Cardiac fibroblast (primary cell): ENCODE measurements around the gene AKR1E2.

Experiments used
- DNase-seq, 2 donors: peaks; one replicate each; pipeline versions ENCODE4 v3.0.0 to v3.0.0-alpha.2; 2010; ENCODE audit warnings: low read depth in 2 of 2
- H3K4me3 ChIP-seq, 2 donors: replicated peaks in 1 of 2; 1 replicate in 1 of 2; 2 replicates in 1 of 2; pipeline ENCODE4 v1.5.1; 2011; ENCODE audit warnings: low read depth in 2 of 2, low read length in 2 of 2, mild to moderate bottlenecking in 2 of 2, moderate library complexity in 1 of 2
- CTCF ChIP-seq: IDR thresholded peaks from one replicate; pipeline ENCODE4 v1.5.1; 2011; ENCODE audit warnings: low read depth, mild to moderate bottlenecking, low read length, inconsistent platforms

The AKR1E2 gene

DNA sequence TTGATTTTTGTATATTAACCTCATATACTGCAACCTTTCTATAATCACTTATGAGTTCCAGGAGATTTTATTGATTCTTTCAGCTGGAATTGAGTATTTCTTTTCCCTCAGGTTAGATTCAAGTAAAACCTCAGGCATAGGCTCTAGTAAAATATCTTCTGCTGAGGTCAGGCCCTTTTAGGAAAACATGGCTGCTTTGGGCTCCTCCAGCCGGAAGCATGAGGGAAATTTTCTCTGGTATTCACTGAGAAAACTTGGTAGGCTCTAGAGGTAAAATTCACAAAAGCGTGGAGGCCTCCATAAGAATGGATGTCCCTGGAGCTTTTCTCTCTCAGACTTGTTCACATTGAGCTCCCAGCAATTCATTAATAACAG is 56.7 kb downstream of the AKR1E2 start:
- no peak for DNase-seq
- no peak overlapping the region for H3K4me3 ChIP-seq
- TF ChIP-seq CTCF = no peak

DNA sequence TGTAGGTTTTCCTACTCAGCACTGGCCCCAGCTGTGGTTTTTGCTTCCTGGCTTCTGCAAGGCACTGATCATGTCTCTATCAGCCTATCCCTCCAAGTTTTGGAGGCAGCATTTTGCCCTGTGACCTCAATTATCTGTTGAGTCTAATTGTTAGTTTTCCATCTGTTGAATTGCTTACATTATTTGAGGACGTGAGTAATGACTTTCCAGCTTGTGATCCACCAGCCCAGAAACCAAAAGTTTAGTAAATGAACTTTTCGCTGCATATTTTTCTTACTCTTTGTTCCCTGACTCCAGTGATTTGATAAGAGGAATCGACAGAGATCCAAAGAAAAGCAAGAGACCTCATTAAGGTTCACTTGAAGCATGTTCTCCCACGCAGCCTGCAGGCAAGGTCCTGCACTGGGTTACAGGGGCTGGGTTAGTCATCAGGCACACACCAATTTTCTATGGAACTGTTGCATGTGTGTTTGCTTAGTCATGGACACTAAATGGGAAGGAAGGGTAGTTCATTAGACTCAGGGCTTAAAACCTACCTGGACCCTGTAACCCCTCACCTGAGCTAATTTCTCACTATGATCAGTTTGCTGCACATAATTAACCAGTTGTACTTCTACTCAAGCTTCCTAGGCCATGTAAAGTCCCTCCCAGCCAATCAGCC is 57.2 kb downstream of the AKR1E2 start:
- peak; percentile 70 to 76 for DNase-seq
- H3K4me3 ChIP-seq = no peak overlapping the region
- TF ChIP-seq CTCF = no peak

- no peak for TF ChIP-seq CTCF
- no peak for DNase-seq
Measured at GRCh38 chr10:4885162-4885561, 59.2 kb downstream of the AKR1E2 start.

GRCh38 chr10:4887501-4887900 is 61.5 kb downstream of the AKR1E2 start:
- no peak for TF ChIP-seq CTCF
- DNase-seq = no peak

More at GRCh38 chr10:4885162-4885561, 59.2 kb downstream of the AKR1E2 start:
- H3K4me3 ChIP-seq = no peak overlapping the region

DNA sequence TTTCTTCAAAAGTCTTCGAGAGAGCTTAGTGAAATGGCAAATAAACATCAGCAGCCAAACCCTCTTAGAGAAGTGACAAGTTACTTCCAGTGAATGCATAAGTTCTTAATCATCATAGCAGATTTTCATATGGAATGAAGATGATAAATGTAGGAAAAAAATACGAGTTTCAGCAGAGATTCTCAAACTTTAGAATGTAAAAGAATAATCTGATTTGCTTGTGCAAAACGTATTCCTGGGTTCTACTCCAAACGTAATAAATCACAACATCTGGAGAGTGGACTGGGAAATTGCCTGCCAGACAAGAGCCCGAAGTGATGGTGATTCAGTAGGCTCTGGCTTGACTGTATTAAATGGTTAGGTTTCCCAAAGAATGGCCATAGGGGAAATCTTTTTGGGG is 62.2 kb downstream of the AKR1E2 start:
- DNase-seq = no peak
- no peak for TF ChIP-seq CTCF
- no peak overlapping the region for H3K4me3 ChIP-seq

More at GRCh38 chr10:4887501-4887900, 61.5 kb downstream of the AKR1E2 start:
- H3K4me3 ChIP-seq = no peak overlapping the region

DNA sequence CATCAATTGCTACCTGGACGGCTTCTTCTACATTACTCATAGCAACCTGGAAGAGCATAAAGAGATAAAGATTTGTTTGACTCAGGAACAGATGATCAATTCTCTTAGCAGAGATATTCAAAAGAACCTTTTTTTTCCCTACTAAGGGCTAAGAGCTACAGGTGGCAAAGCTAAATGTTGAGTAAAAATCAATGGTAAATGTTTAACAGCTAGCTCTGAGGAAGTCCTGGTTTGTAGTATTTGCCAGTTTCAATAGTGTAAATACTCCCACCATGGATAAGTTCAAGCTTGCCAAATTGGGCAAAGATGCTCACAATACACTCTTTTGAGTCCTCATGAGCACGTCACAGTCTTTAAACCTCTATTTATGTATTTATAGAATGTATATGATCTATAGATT is 64.0 kb downstream of the AKR1E2 start:
- no peak for TF ChIP-seq CTCF
- no peak overlapping the region for H3K4me3 ChIP-seq
- no peak for DNase-seq

- TF ChIP-seq CTCF = no peak
- peak in 1 of 2 donors; percentile 11 for DNase-seq
- H3K4me3 ChIP-seq = no peak overlapping the region
Measured at GRCh38 chr10:4892681-4893080, 66.7 kb downstream of the AKR1E2 start.
